Endothelial cell of umbilical vein (primary cell): ENCODE data around the gene CFAP99.

ENCODE experiments used
- CTCF ChIP-seq, 2 donors: IDR thresholded peaks; 1 replicate in 1 of 2; 2 replicates in 1 of 2; pipeline ENCODE4 v1.5.1; 2011; ENCODE audit warnings: low read length in 2 of 2, mild to moderate bottlenecking in 2 of 2, moderate library complexity in 2 of 2, control low read depth in 1 of 2, inconsistent platforms in 1 of 2, low read depth in 1 of 2; ENCODE audit not compliant: insufficient read depth in 1 of 2; ENCODE audit errors: extremely low read depth in 1 of 2
- EZH2 ChIP-seq: IDR thresholded peaks from 2 replicates; pipeline ENCODE4 v1.6.1; 2012; ENCODE audit warnings: borderline replicate concordance, low read depth, mild to moderate bottlenecking, moderate library complexity, low read length, inconsistent platforms; ENCODE audit not compliant: severe bottlenecking
- JUN ChIP-seq: IDR thresholded peaks from 2 replicates; pipeline ENCODE4 v1.6.1; 2011; ENCODE audit warnings: borderline replicate concordance, low read depth; ENCODE audit not compliant: insufficient read length, insufficient read depth
- POLR2A ChIP-seq: IDR thresholded peaks from 2 replicates; pipeline ENCODE4 v1.6.1; 2012; ENCODE audit warnings: low read depth, mild to moderate bottlenecking, control low read depth, low read length
- POLR2AphosphoS5 ChIP-seq: IDR thresholded peaks from 2 replicates; pipeline ENCODE4 v1.6.1; 2012; ENCODE audit warnings: low read depth, mild to moderate bottlenecking, control low read depth, low read length, moderate library complexity; ENCODE audit not compliant: insufficient read depth

- no peak for TF ChIP-seq POLR2AphosphoS5
- TF ChIP-seq CTCF (IDR thresholded peaks at IDR 0.05; ENCODE audit: extremely low read depth in 1 of 2, insufficient read depth in 1 of 2, low read depth in 1 of 2, low read length in 2 of 2): no peak
- TF ChIP-seq EZH2: no peak
- TF ChIP-seq JUN: no peak
- no peak for TF ChIP-seq POLR2A
Observed at GRCh38 chr4:2492970-2493369, 74.2 kb downstream of the CFAP99 start.
